CD14-positive monocyte (primary cell): ENCODE data around the gene FMR1. TPM values are rescaled to one million over a fixed set of nuclear protein-coding genes. Genes with fewer than 3 reads are reported as not detected.

Experiments used
- DNase-seq, 3 donors: peaks; one replicate each; pipeline ENCODE4 v3.0.0-alpha.2; 2011 to 2022
- H2AFZ ChIP-seq: 2 replicates; pipeline ENCODE4 v1.6.0; 2012; ENCODE audit warnings: mild to moderate bottlenecking, low read depth, low read length, inconsistent platforms; ENCODE audit not compliant: insufficient read depth, poor library complexity, severe bottlenecking
- H3K27ac ChIP-seq, 2 donors: 1 replicate in 1 of 2; 2 replicates in 1 of 2; pipeline ENCODE4 v1.5.1; 2012 to 2013; ENCODE audit warnings: low read length in 2 of 2, control low read depth in 1 of 2, inconsistent platforms in 1 of 2, low read depth in 1 of 2, mild to moderate bottlenecking in 1 of 2
- H3K27me3 ChIP-seq, 2 donors: one replicate each; pipeline versions ENCODE4 v1.6.0 to v1.6.1; 2011 to 2013; ENCODE audit warnings: low read length in 2 of 2; ENCODE audit not compliant: control insufficient read depth in 2 of 2, insufficient read depth in 2 of 2
- H3K36me3 ChIP-seq, 2 donors: replicated peaks in 1 of 2; 1 replicate in 1 of 2; 2 replicates in 1 of 2; pipeline versions ENCODE4 v1.5.1 to v1.6.1; 2012 to 2013; ENCODE audit warnings: low read length in 2 of 2, control low read depth in 1 of 2, inconsistent platforms in 1 of 2, mild to moderate bottlenecking in 1 of 2; ENCODE audit not compliant: insufficient read depth in 2 of 2, control insufficient read depth in 1 of 2
- H3K4me1 ChIP-seq, 2 donors: 1 replicate in 1 of 2; 2 replicates in 1 of 2; pipeline versions ENCODE4 v1.5.1 to v1.6.1; 2012 to 2013; ENCODE audit warnings: low read length in 2 of 2, control low read depth in 1 of 2, inconsistent platforms in 1 of 2, mild to moderate bottlenecking in 1 of 2, moderate library complexity in 1 of 2; ENCODE audit not compliant: insufficient read depth in 2 of 2, control insufficient read depth in 1 of 2
- H3K4me2 ChIP-seq: replicated peaks from 2 replicates; pipeline ENCODE3; 2012; ENCODE audit warnings: low read length, moderate library complexity, mild to moderate bottlenecking; ENCODE audit not compliant: poor library complexity, severe bottlenecking; ENCODE audit errors: extremely low read depth
- H3K4me3 ChIP-seq, 3 experiments: fragments of 200-600 bp in 1 of 3; sonication (generic) in 1 of 3; replicated peaks in 1 of 3; 1 replicate in 2 of 3; 2 replicates in 1 of 3; pipeline ENCODE4 v1.5.1; 2011 to 2013; ENCODE audit warnings: low read length in 3 of 3, mild to moderate bottlenecking in 3 of 3, control low read depth in 2 of 3, low read depth in 2 of 3, inconsistent platforms in 1 of 3, moderate library complexity in 1 of 3
- H3K79me2 ChIP-seq: 2 replicates; pipeline ENCODE4 v1.6.0; 2012; ENCODE audit warnings: mild to moderate bottlenecking, control low read depth, inconsistent platforms, low read length, moderate library complexity; ENCODE audit not compliant: insufficient read depth
- H3K9ac ChIP-seq: 2 replicates; pipeline ENCODE4 v1.6.0; 2017; ENCODE audit warnings: low read length, mild to moderate bottlenecking; ENCODE audit not compliant: insufficient read depth, poor library complexity, severe bottlenecking
- H3K9me3 ChIP-seq, 2 donors: replicated peaks in 1 of 2; 1 replicate in 1 of 2; 2 replicates in 1 of 2; pipeline versions ENCODE4 v1.5.1 to v1.6.1; 2012 to 2013; ENCODE audit warnings: low read length in 2 of 2, control low read depth in 1 of 2; ENCODE audit not compliant: control insufficient read depth in 1 of 2, insufficient read depth in 1 of 2
- H4K20me1 ChIP-seq: 2 replicates; pipeline ENCODE4 v1.6.0; 2012; ENCODE audit warnings: mild to moderate bottlenecking, low read length, control low read depth, moderate library complexity; ENCODE audit not compliant: insufficient read depth
- H3K27ac Mint-ChIP-seq, 7 donors: one replicate each; pipeline ENCODE4 v1.8.0; 2020; ENCODE audit warnings: mild to moderate bottlenecking in 7 of 7, mixed read lengths in 7 of 7, moderate library complexity in 6 of 7, inconsistent platforms in 2 of 7
- H3K27me3 Mint-ChIP-seq, 3 donors: one replicate each; pipeline ENCODE4 v1.8.0; 2021 to 2022; ENCODE audit warnings: low read depth in 3 of 3, mild to moderate bottlenecking in 3 of 3, mixed read lengths in 3 of 3, moderate library complexity in 3 of 3, inconsistent platforms in 1 of 3
- H3K36me3 Mint-ChIP-seq, 2 donors: one replicate each; pipeline ENCODE4 v1.8.0; 2020; ENCODE audit warnings: mixed read lengths in 2 of 2, inconsistent platforms in 1 of 2, mild to moderate bottlenecking in 1 of 2
- H3K4me1 Mint-ChIP-seq: one replicate; pipeline ENCODE4 v1.8.0; 2020; ENCODE audit warnings: mild to moderate bottlenecking, mixed read lengths
- H3K4me3 Mint-ChIP-seq, 2 donors: one replicate each; pipeline ENCODE4 v1.8.0; 2020; ENCODE audit warnings: mild to moderate bottlenecking in 2 of 2, mixed read lengths in 2 of 2, moderate library complexity in 1 of 2
- H3K9me3 Mint-ChIP-seq, 7 donors: one replicate each; pipeline ENCODE4 v1.8.0; 2020 to 2022; ENCODE audit warnings: mixed read lengths in 7 of 7, mild to moderate bottlenecking in 6 of 7, moderate library complexity in 6 of 7, inconsistent platforms in 2 of 7
- CTCF ChIP-seq: fragments of 200-600 bp; IDR thresholded peaks from one replicate; pipeline ENCODE4 v1.8.0; 2022; ENCODE audit warnings: antibody characterized with exemption, mild to moderate bottlenecking
- WGBS: methylation state at CpG from one replicate; pipeline ENCODE4 v1.1.5; 2013; ENCODE audit warnings: missing lambda C conversion rate; ENCODE audit not compliant: insufficient coverage; 5-methylcytosine and 5-hydroxymethylcytosine counted together
- intact Hi-C, 2 donors: fragments of 100-400 bp; cut with micrococcal nuclease; formaldehyde crosslinking; loops; one replicate each; pipeline versions ENCODE4 v1.15.0 to v1.15.1; 2023
- polyA plus RNA-seq, 3 donors: library from polyadenylated mRNA; depleted of rRNA in 1 of 3; unstranded in 2 of 3; stranded (reverse) in 1 of 3; fragments of 300-500 nt in 2 of 3; fragments of >200 nt in 1 of 3; fragmentation: Illumina TruSeq in 2 of 3; gene quantifications; 1 replicate in 2 of 3; 2 replicates in 1 of 3; pipeline ENCODE4 v1.2.3, GENCODE V29; 2012 to 2021

Gene FMR1
- polyA plus RNA-seq, 3 donors, result 3.7 to 31.8 (median 5.1) TPM

- Mint-ChIP-seq H3K36me3 (peaks cover 45 to 46% of the 10 kb centered on the region in 2 donors), H3K27me3 (no peaks in the 10 kb centered on the region), H3K4me3 (no peak overlapping the region), H3K27ac (no peak overlapping the region), H3K4me1 (no peaks in the 10 kb centered on the region), H3K9me3 (no peaks in the 10 kb centered on the region)
- Histone ChIP-seq H3K9me3 (no peaks in the 10 kb centered on the region), H3K4me2 (no peak overlapping the region), H3K27ac (no peak overlapping the region), H3K4me1 (no peaks in the 10 kb centered on the region), H3K9ac (no peak overlapping the region), H3K4me3 (no peak overlapping the region), H2AFZ (no peak overlapping the region), H3K27me3 (no peaks in the 10 kb centered on the region), H3K79me2 (no peaks in the 10 kb centered on the region), H3K36me3 (peaks cover 48 to 84% of the 10 kb centered on the region in 2 donors), H4K20me1 (no peaks in the 10 kb centered on the region)
- intact Hi-C loops, result no loop called here
- no peak for DNase-seq
- no peak for TF ChIP-seq CTCF
- no CpG with 5 or more reads among the region's 3 CpGs for WGBS
Observed at GRCh38 chrX:147935156-147935758, 23.5 kb downstream of the FMR1 start.

DNA sequence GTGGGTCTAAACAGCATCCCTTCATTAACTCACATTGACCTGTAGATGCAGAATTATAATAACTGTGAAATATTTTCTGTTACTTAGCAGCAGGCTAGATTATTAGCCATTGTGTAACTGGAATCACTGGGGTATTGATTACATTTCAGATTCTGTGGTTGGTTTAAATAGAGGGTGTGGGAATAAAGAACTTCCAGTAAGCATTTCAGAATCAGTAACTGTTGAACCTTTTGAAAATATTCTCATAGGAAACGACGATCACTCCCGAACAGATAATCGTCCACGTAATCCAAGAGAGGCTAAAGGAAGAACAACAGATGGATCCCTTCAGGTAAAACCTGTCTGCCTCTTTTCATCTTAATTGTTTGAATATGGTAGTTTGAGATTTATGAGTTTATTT, 33.6 kb downstream of the FMR1 start:
- peaks cover 0 to 2% (median 2%) of the 10 kb centered on the region in 3 donors for H3K27me3 Mint-ChIP-seq
- Histone ChIP-seq H3K27me3 (no peaks in the 10 kb centered on the region), H4K20me1 (no peaks in the 10 kb centered on the region), H3K9me3 (no peaks in the 10 kb centered on the region), H3K27ac (no peak overlapping the region), H3K79me2 (no peaks in the 10 kb centered on the region), H3K9ac (no peak overlapping the region), H3K4me1 (no peaks in the 10 kb centered on the region), H3K4me3 (no peak overlapping the region), H2AFZ (no peak overlapping the region), H3K36me3 (peaks cover 46 to 89% of the 10 kb centered on the region in 2 donors), H3K4me2 (no peak overlapping the region)
- peaks cover 64 to 68% of the 10 kb centered on the region in 2 donors for H3K36me3 Mint-ChIP-seq
- H3K4me1 Mint-ChIP-seq, result no peaks in the 10 kb centered on the region
- DNase-seq, result no peak
- intact Hi-C loops, result no loop called here
- no peak overlapping the region for H3K27ac Mint-ChIP-seq
- no peak for TF ChIP-seq CTCF
- no CpG with 5 or more reads among the region's 5 CpGs for WGBS
- no peaks in the 10 kb centered on the region for H3K9me3 Mint-ChIP-seq
- no peak overlapping the region for H3K4me3 Mint-ChIP-seq
